Ishikawa (cell line): ENCODE measurements around the gene TRH.

Experiments used
- CEBPB ChIP-seq: IDR thresholded peaks from 2 replicates; pipeline ENCODE4 v1.6.1; 2012
- CREB1 ChIP-seq: IDR thresholded peaks from 2 replicates; pipeline ENCODE4 v1.6.1; 2012; ENCODE audit warnings: low read depth
- EGR1 ChIP-seq: IDR thresholded peaks from 2 replicates; pipeline ENCODE4 v1.6.1; 2012
- EP300 ChIP-seq: IDR thresholded peaks from 2 replicates; pipeline ENCODE4 v1.6.1; 2012; ENCODE audit warnings: borderline replicate concordance
- NFIC ChIP-seq: IDR thresholded peaks from 2 replicates; pipeline ENCODE4 v1.6.1; 2012
- RAD21 ChIP-seq: IDR thresholded peaks from 2 replicates; pipeline ENCODE4 v1.6.1; 2012; ENCODE audit warnings: low read depth
- REST ChIP-seq: IDR thresholded peaks from 2 replicates; pipeline ENCODE4 v1.6.1; 2012; ENCODE audit warnings: low read depth, mild to moderate bottlenecking
- TAF1 ChIP-seq: IDR thresholded peaks from 2 replicates; pipeline ENCODE4 v1.6.1; 2012; ENCODE audit warnings: low read depth, mild to moderate bottlenecking
- ZBTB7A ChIP-seq: IDR thresholded peaks from 2 replicates; pipeline ENCODE4 v1.6.1; 2012; ENCODE audit warnings: low read depth

GRCh38 chr3:129989414-129989813, 14.9 kb downstream of the TRH start:
- TF ChIP-seq ZBTB7A: no peak
- TF ChIP-seq EP300: no peak
- TF ChIP-seq NFIC: no peak
- TF ChIP-seq EGR1: no peak
- TF ChIP-seq CREB1: no peak
- no peak for TF ChIP-seq TAF1
- no peak for TF ChIP-seq RAD21
- TF ChIP-seq REST: no peak
- no peak for TF ChIP-seq CEBPB
